Hepatocyte (in vitro differentiated cells): ENCODE measurements around the gene SLC6A12. TPM values are rescaled to one million over a fixed set of nuclear protein-coding genes. Genes with fewer than 3 reads are reported as not detected.
A peak's percentile ranks its signal among the peaks of the same experiment; 100 is the strongest.

Experiments
- DNase-seq: peaks from one replicate; pipeline ENCODE4 v3.0.0-alpha.2; 2016; ENCODE audit warnings: low spot score
- H2AFZ ChIP-seq: fragments of 200-600 bp; sonication (generic); 2 replicates; pipeline ENCODE4 v1.6.0; 2016; ENCODE audit warnings: antibody characterized with exemption, mild to moderate bottlenecking
- H3K27ac ChIP-seq: fragments of 200-600 bp; sonication (generic); 2 replicates; pipeline ENCODE4 v1.5.1; 2016; ENCODE audit warnings: mild to moderate bottlenecking
- H3K27me3 ChIP-seq: fragments of 200-600 bp; sonication (generic); 2 replicates; pipeline ENCODE4 v1.6.1; 2016
- H3K36me3 ChIP-seq: fragments of 200-600 bp; sonication (generic); replicated peaks from 2 replicates; pipeline ENCODE4 v1.5.1; 2016; ENCODE audit warnings: low read depth; ENCODE audit not compliant: insufficient read depth
- H3K4me1 ChIP-seq: fragments of 200-600 bp; sonication (generic); 2 replicates; pipeline ENCODE4 v1.5.1; 2016; ENCODE audit warnings: mild to moderate bottlenecking, moderate library complexity; ENCODE audit not compliant: insufficient read depth
- H3K4me2 ChIP-seq: fragments of 200-600 bp; sonication (generic); 2 replicates; pipeline ENCODE4 v1.6.0; 2016
- H3K4me3 ChIP-seq: fragments of 200-600 bp; sonication (generic); 2 replicates; pipeline ENCODE4 v1.5.1; 2016; ENCODE audit warnings: mild to moderate bottlenecking
- H3K79me2 ChIP-seq: fragments of 200-600 bp; sonication (generic); 2 replicates; pipeline ENCODE4 v1.6.0; 2017; ENCODE audit warnings: mild to moderate bottlenecking
- H3K9me2 ChIP-seq: fragments of 200-600 bp; sonication (generic); replicated peaks from 2 replicates; pipeline ENCODE4 v1.6.0; 2017; ENCODE audit warnings: mild to moderate bottlenecking; ENCODE audit not compliant: insufficient read depth
- H3K9me3 ChIP-seq: fragments of 200-600 bp; sonication (generic); 2 replicates; pipeline ENCODE4 v1.5.1; 2016; ENCODE audit warnings: low read depth, mild to moderate bottlenecking
- H4K20me1 ChIP-seq: fragments of 200-600 bp; sonication (generic); 2 replicates; pipeline ENCODE4 v1.6.0; 2016; ENCODE audit warnings: mild to moderate bottlenecking; ENCODE audit not compliant: insufficient read depth, poor library complexity, severe bottlenecking
- CTCF ChIP-seq: fragments of 200-600 bp; sonication (generic); IDR thresholded peaks from 2 replicates; pipeline ENCODE4 v1.5.1; 2016; ENCODE audit warnings: antibody characterized with exemption, mild to moderate bottlenecking; ENCODE audit not compliant: poor library complexity
- EZH2 ChIP-seq: fragments of 200-600 bp; sonication (generic); IDR thresholded peaks from 2 replicates; pipeline ENCODE4 v1.6.1; 2016; ENCODE audit warnings: antibody characterized with exemption, mild to moderate bottlenecking, borderline replicate concordance
- EZH2phosphoT487 ChIP-seq: fragments of 200-600 bp; sonication (generic); IDR thresholded peaks from one replicate; pipeline ENCODE4 v1.6.1; 2018; ENCODE audit warnings: antibody characterized with exemption, mild to moderate bottlenecking, low read depth, moderate library complexity; ENCODE audit not compliant: unreplicated experiment, severe bottlenecking
- WGBS: methylation state at CpG from one replicate; pipeline ENCODE4 v1.1.6; 2016; ENCODE audit warnings: low lambda C conversion rate; ENCODE audit errors: missing lambda C conversion rate; 5-methylcytosine and 5-hydroxymethylcytosine counted together
- polyA plus RNA-seq: library from polyadenylated mRNA; unstranded; fragments of >200 nt; fragmentation: Nextera tagmentation; extraction: Ambion mirVana; gene quantifications from 2 replicates; pipeline ENCODE4 v1.2.1, GENCODE V29; 2016
- total RNA-seq: library from RNA; depleted of rRNA; stranded (reverse); fragments of >200 nt; gene quantifications from 2 replicates; pipeline ENCODE4 v1.2.3, GENCODE V29; 2014

Gene SLC6A12
- total and polyA plus RNA-seq, 2 experiments from 2014 or later = 6.1 to 7.9 TPM

- no peak overlapping the region for H3K4me3 ChIP-seq
- H3K4me2 ChIP-seq = no peak overlapping the region
- TF ChIP-seq EZH2 (no peak), CTCF (no peak), EZH2phosphoT487 (no peak)
- H3K27me3 ChIP-seq = no peaks in the 10 kb centered on the region
- H3K36me3 ChIP-seq = no peaks in the 10 kb centered on the region
- H3K79me2 ChIP-seq = no peaks in the 10 kb centered on the region
- no peaks in the 10 kb centered on the region for H3K4me1 ChIP-seq
- H3K27ac ChIP-seq = no peak overlapping the region
- WGBS = 92% methylated on average over 3 of the region's 3 CpGs
- no peak overlapping the region for H2AFZ ChIP-seq
- no peaks in the 10 kb centered on the region for H3K9me2 ChIP-seq
- H3K9me3 ChIP-seq = no peaks in the 10 kb centered on the region
- DNase-seq = no peak
- H4K20me1 ChIP-seq = no peaks in the 10 kb centered on the region
These were observed 22.4 kb downstream of the SLC6A12 start for GRCh38 chr12:191541-191940.

GRCh38 chr12:190881-191280 is 23.1 kb downstream of the SLC6A12 start:
- Histone ChIP-seq H3K4me2 (no peak overlapping the region), H3K9me2 (no peaks in the 10 kb centered on the region), H2AFZ (no peak overlapping the region), H3K4me1 (no peaks in the 10 kb centered on the region), H4K20me1 (no peaks in the 10 kb centered on the region), H3K79me2 (no peaks in the 10 kb centered on the region), H3K4me3 (no peak overlapping the region), H3K36me3 (no peaks in the 10 kb centered on the region), H3K9me3 (no peaks in the 10 kb centered on the region), H3K27ac (no peak overlapping the region), H3K27me3 (no peaks in the 10 kb centered on the region)
- no peak for TF ChIP-seq EZH2phosphoT487
- TF ChIP-seq EZH2 = no peak
- no peak for TF ChIP-seq CTCF
- 95% methylated on average over 8 of the region's 8 CpGs for WGBS
- no peak for DNase-seq

- no peaks in the 10 kb centered on the region for H3K79me2 ChIP-seq
- TF ChIP-seq EZH2phosphoT487 = no peak
- no peak for TF ChIP-seq EZH2
- TF ChIP-seq CTCF = no peak
- H3K27me3 ChIP-seq = no peaks in the 10 kb centered on the region
- no peaks in the 10 kb centered on the region for H4K20me1 ChIP-seq
- 76% methylated on average over 6 of the region's 6 CpGs for WGBS
- no peak overlapping the region for H2AFZ ChIP-seq
- H3K9me2 ChIP-seq = no peaks in the 10 kb centered on the region
- DNase-seq = no peak
- H3K9me3 ChIP-seq = no peaks in the 10 kb centered on the region
- no peaks in the 10 kb centered on the region for H3K36me3 ChIP-seq
- H3K4me2 ChIP-seq = peak overlapping the region; percentile 96
- H3K4me3 ChIP-seq = no peak overlapping the region
- H3K4me1 ChIP-seq = no peaks in the 10 kb centered on the region
- no peak overlapping the region for H3K27ac ChIP-seq
These were observed 24.4 kb downstream of the SLC6A12 start for GRCh38 chr12:189622-189962.
